Neural progenitor cell (in vitro differentiated cells): ENCODE measurements around the gene EMILIN3.

Source experiments
- EZH2 ChIP-seq: fragments of 200-600 bp; sonication (generic); IDR thresholded peaks from 2 replicates; pipeline ENCODE4 v1.6.1; 2017; ENCODE audit warnings: antibody characterized with exemption, mild to moderate bottlenecking, moderate library complexity
- TF ChIP-seq, protein P1 (sequence below): fragments of 200-600 bp; sonication (generic); IDR thresholded peaks from 2 replicates; pipeline ENCODE4 v1.5.1; 2017; ENCODE audit warnings: antibody characterized with exemption, mild to moderate bottlenecking

GRCh38 chr20:41386502-41387427, 20.1 kb upstream of the EMILIN3 start:
- TF ChIP-seq, protein P1, sequence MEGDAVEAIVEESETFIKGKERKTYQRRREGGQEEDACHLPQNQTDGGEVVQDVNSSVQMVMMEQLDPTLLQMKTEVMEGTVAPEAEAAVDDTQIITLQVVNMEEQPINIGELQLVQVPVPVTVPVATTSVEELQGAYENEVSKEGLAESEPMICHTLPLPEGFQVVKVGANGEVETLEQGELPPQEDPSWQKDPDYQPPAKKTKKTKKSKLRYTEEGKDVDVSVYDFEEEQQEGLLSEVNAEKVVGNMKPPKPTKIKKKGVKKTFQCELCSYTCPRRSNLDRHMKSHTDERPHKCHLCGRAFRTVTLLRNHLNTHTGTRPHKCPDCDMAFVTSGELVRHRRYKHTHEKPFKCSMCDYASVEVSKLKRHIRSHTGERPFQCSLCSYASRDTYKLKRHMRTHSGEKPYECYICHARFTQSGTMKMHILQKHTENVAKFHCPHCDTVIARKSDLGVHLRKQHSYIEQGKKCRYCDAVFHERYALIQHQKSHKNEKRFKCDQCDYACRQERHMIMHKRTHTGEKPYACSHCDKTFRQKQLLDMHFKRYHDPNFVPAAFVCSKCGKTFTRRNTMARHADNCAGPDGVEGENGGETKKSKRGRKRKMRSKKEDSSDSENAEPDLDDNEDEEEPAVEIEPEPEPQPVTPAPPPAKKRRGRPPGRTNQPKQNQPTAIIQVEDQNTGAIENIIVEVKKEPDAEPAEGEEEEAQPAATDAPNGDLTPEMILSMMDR, result no peak
- no peak for TF ChIP-seq EZH2
